Skeletal muscle satellite cell (primary cell): ENCODE results near the gene CTDSP2.
"Not testable (repeated sequence)": the region's sequence is repeated elsewhere in the genome, so short reads cannot be mapped to it uniquely, and the experiment has no call there.

Source experiments
- H3K27me3 ChIP-seq: 2 replicates; pipeline ENCODE4 v1.7.0; 2013; ENCODE audit warnings: low read length; ENCODE audit not compliant: control insufficient read depth, insufficient read depth
- H3K36me3 ChIP-seq: 2 replicates; pipeline ENCODE4 v1.7.0; 2013; ENCODE audit warnings: mild to moderate bottlenecking, control low read depth, low read length; ENCODE audit not compliant: insufficient read depth
- H3K4me1 ChIP-seq: 2 replicates; pipeline ENCODE4 v1.7.0; 2013; ENCODE audit warnings: low read length; ENCODE audit not compliant: control insufficient read depth, insufficient read depth
- H3K4me2 ChIP-seq: 2 replicates; pipeline ENCODE4 v1.7.0; 2013; ENCODE audit warnings: mild to moderate bottlenecking, low read length
- H3K4me3 ChIP-seq: 2 replicates; pipeline ENCODE4 v1.7.0; 2013; ENCODE audit warnings: low read length
- H3K9ac ChIP-seq: 2 replicates; pipeline ENCODE4 v1.7.0; 2013; ENCODE audit warnings: mild to moderate bottlenecking, low read depth, low read length, moderate library complexity
- H3K9me3 ChIP-seq: replicated peaks from 2 replicates; pipeline ENCODE4 v1.7.0; 2013; ENCODE audit warnings: mild to moderate bottlenecking, control low read depth, low read length

CTDSP2 gene

GRCh38 chr12:57826966-57827365 lies 19.6 kb downstream of the CTDSP2 start:
- H3K4me1 ChIP-seq = peaks cover 6% of the 10 kb centered on the region
- H3K4me3 ChIP-seq = no peak overlapping the region
- no peaks in the 10 kb centered on the region for H3K27me3 ChIP-seq
- H3K9ac ChIP-seq = no peak overlapping the region
- H3K36me3 ChIP-seq = peaks cover 73% of the 10 kb centered on the region
- no peaks in the 10 kb centered on the region for H3K9me3 ChIP-seq
- no peak overlapping the region for H3K4me2 ChIP-seq

DNA sequence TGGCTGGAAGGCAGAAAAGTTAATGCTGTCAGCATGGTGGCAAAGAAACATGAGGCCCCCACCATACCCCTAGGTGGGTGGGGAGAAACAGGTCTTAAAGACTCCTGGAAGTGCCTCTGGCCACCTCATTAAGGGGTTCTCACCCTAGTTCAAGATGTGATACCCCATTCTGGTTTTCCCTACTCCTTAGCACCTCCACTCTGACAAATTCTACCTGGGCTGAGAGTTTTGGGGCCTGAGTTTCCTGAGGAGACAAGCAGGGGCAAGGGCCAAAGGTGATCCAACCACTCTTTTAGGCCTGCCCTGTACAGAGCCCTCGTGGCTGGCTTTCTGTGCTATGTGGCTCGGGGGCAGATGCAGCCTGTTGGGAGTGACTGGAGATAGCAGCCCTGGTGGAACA lies 20.1 kb downstream of the CTDSP2 start:
- Histone ChIP-seq H3K4me3 (no peak overlapping the region), H3K36me3 (peaks cover 78% of the 10 kb centered on the region), H3K27me3 (no peaks in the 10 kb centered on the region), H3K9me3 (no peaks in the 10 kb centered on the region), H3K9ac (no peak overlapping the region), H3K4me1 (peaks cover under 1% of the 10 kb centered on the region), H3K4me2 (no peak overlapping the region)

- Histone ChIP-seq H3K27me3 (no peaks in the 10 kb centered on the region), H3K4me3 (no peak overlapping the region), H3K9ac (no peak overlapping the region), H3K36me3 (peaks cover 86% of the 10 kb centered on the region), H3K9me3 (no peaks in the 10 kb centered on the region), H3K4me2 (no peak overlapping the region), H3K4me1 (no peaks in the 10 kb centered on the region)
These were observed 21.1 kb downstream of the CTDSP2 start for GRCh38 chr12:57825451-57825850.

- no peak overlapping the region for H3K9ac ChIP-seq
These were observed 22.5 kb downstream of the CTDSP2 start for GRCh38 chr12:57823908-57824640.

DNA sequence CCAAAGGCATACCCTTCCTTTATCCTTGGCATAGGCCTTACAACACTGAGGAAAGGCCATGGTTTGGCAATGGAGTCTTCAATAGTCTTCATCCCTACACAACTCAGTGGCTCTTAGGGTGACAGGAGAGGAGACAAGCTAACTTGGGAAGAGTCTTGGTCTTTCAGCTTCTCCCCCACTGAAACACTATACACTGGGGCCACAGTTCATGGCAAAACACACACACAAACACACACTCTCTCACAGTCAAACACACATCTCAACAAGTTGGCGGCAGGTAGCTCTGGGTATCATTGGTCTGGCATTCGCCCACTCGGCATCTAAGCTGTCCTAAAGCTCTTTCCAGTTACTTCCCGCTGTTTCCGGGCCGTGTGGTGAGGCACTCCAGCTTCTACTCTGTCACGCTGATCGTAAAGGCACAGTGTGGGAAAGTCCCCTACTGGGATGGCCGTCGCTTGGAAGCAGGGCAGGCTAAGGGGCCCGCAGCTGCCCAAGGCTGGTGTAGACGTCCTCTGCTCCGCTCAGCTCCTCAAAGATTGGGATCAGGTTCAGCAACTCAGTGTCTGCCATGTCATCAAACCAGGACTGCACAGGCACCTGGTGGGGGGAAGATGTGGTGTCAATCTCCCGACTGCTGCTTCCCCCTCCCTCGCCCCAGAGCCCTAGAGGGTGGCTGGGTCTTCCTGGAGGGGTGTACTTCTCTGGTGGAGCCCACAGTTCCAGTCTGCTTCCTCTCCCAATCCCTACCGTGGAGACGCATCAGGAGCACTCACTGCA lies 23.2 kb downstream of the CTDSP2 start:
- no peaks in the 10 kb centered on the region for H3K27me3 ChIP-seq
- no peaks in the 10 kb centered on the region for H3K4me1 ChIP-seq
- H3K9ac ChIP-seq = no peak overlapping the region
- H3K36me3 ChIP-seq = peaks cover 84% of the 10 kb centered on the region
- no peak overlapping the region for H3K4me2 ChIP-seq
- no peak overlapping the region for H3K4me3 ChIP-seq
- H3K9me3 ChIP-seq = no peaks in the 10 kb centered on the region

More at GRCh38 chr12:57823908-57824640, 22.5 kb downstream of the CTDSP2 start:
- no peaks in the 10 kb centered on the region for H3K27me3 ChIP-seq
- no peak overlapping the region for H3K4me3 ChIP-seq
- no peaks in the 10 kb centered on the region for H3K9me3 ChIP-seq
- no peaks in the 10 kb centered on the region for H3K4me1 ChIP-seq
- H3K36me3 ChIP-seq = peaks cover 86% of the 10 kb centered on the region
- H3K4me2 ChIP-seq = no peak overlapping the region

GRCh38 chr12:57822392-57823130 lies 24.0 kb downstream of the CTDSP2 start:
- Histone ChIP-seq H3K27me3 (no peaks in the 10 kb centered on the region), H3K9ac (no peak overlapping the region), H3K4me3 (no peak overlapping the region), H3K36me3 (peaks cover 80% of the 10 kb centered on the region), H3K4me2 (no peak overlapping the region), H3K4me1 (peaks cover under 1% of the 10 kb centered on the region), H3K9me3 (no peaks in the 10 kb centered on the region)

GRCh38 chr12:57821474-57822214 lies 24.9 kb downstream of the CTDSP2 start:
- Histone ChIP-seq H3K36me3 (peaks cover 71% of the 10 kb centered on the region), H3K27me3 (no peaks in the 10 kb centered on the region)

DNA sequence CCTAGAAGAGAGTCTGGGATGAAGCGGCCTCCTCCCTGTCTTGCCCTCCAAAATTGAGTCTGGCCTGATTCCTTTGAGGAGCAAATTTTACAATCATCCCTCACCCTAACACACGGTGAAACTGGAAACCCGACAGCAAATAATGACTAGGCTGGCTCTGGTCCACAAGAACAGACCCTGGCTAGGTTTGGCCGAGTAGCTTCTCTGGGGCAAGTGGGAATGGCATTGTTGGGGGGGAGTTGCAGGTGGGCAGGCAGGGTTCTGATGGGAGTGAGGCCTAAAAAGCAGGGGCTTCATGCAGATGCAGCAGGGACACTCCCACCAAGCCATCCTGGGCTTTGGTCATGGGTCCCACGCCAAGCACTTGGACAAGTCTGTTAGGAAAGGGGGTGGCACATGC lies 25.5 kb downstream of the CTDSP2 start:
- H3K4me2 ChIP-seq, H3K27me3 ChIP-seq, H3K9ac ChIP-seq, H3K9me3 ChIP-seq, H3K4me3 ChIP-seq: not testable (repeated sequence)
- peaks cover 65% of the 10 kb centered on the region for H3K36me3 ChIP-seq
- peaks cover 12% of the 10 kb centered on the region for H3K4me1 ChIP-seq

More at GRCh38 chr12:57821474-57822214, 24.9 kb downstream of the CTDSP2 start:
- Histone ChIP-seq H3K4me1 (peaks cover 10% of the 10 kb centered on the region), H3K9ac (no peak overlapping the region), H3K9me3 (no peaks in the 10 kb centered on the region), H3K4me3 (no peak overlapping the region), H3K4me2 (no peak overlapping the region)

GRCh38 chr12:57820119-57820518 lies 26.4 kb downstream of the CTDSP2 start:
- H3K36me3 ChIP-seq = peaks cover 56% of the 10 kb centered on the region
- H3K9me3 ChIP-seq = not testable (repeated sequence)

DNA sequence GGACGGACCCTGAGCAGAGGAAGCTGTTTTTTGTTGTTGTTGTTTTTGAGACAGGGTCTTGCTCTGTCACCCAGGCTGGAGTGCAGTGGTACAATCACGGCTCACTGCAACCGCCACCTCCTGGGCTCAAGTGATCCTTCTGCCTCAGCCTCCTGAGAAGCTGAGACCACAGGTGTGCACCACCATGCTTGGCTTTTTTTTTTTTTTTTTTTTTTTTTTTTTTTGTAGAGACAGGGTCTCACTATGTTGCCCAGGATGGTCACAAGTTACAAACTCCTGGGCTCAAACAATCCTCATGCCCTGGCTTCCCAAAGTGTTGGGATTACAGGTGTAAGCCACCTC lies 28.6 kb downstream of the CTDSP2 start:
- H3K9ac ChIP-seq, H3K4me3 ChIP-seq, H3K4me2 ChIP-seq, H3K27me3 ChIP-seq, H3K9me3 ChIP-seq: not testable (repeated sequence)
- Histone ChIP-seq H3K4me1 (peaks cover 21% of the 10 kb centered on the region), H3K36me3 (peaks cover 34% of the 10 kb centered on the region)

More at GRCh38 chr12:57820119-57820518, 26.4 kb downstream of the CTDSP2 start:
- not testable (repeated sequence) for H3K9ac ChIP-seq, H3K4me3 ChIP-seq, H3K4me2 ChIP-seq, H3K27me3 ChIP-seq
- peaks cover 12% of the 10 kb centered on the region for H3K4me1 ChIP-seq
